ENCODE data around the gene TFAM. TPM values are rescaled to one million over a fixed set of nuclear protein-coding genes. Genes with fewer than 3 reads are reported as not detected.
"Not testable (repeated sequence)": the region's sequence is repeated elsewhere in the genome, so short reads cannot be mapped to it uniquely, and the experiment has no call there.

TFAM gene
- total RNA-seq, 1 donor from 2014 or later, result 39.4 TPM

- no peak overlapping the region for H3K4me3 Mint-ChIP-seq (ENCODE audit: unreplicated experiment)
- no peaks in the 10 kb centered on the region for H3K36me3 Mint-ChIP-seq (ENCODE audit: low read depth, unreplicated experiment)
- DNase-seq (ENCODE audit: low spot score), result no peak
- H3K27me3 Mint-ChIP-seq (ENCODE audit: unreplicated experiment), result no peaks in the 10 kb centered on the region
- H3K9me3 Mint-ChIP-seq (ENCODE audit: unreplicated experiment), result no peaks in the 10 kb centered on the region
- H3K27ac Mint-ChIP-seq (ENCODE audit: unreplicated experiment), result no peak overlapping the region
- H3K4me1 Mint-ChIP-seq (ENCODE audit: unreplicated experiment), result no peaks in the 10 kb centered on the region
- no peak for TF ChIP-seq CTCF (IDR thresholded peaks at IDR 0.05; ENCODE audit: unreplicated experiment)
Observed at GRCh38 chr10:58412502-58412961, 27.3 kb downstream of the TFAM start.

GRCh38 chr10:58414270-58415041 lies 29.2 kb downstream of the TFAM start:
- no peaks in the 10 kb centered on the region for H3K27me3 Mint-ChIP-seq (ENCODE audit: unreplicated experiment)
- H3K9me3 Mint-ChIP-seq (ENCODE audit: unreplicated experiment), result no peaks in the 10 kb centered on the region
- H3K27ac Mint-ChIP-seq (ENCODE audit: unreplicated experiment), result no peak overlapping the region
- H3K4me1 Mint-ChIP-seq (ENCODE audit: unreplicated experiment), result no peaks in the 10 kb centered on the region
- no peak for TF ChIP-seq CTCF (IDR thresholded peaks at IDR 0.05; ENCODE audit: unreplicated experiment)
- no peaks in the 10 kb centered on the region for H3K36me3 Mint-ChIP-seq (ENCODE audit: low read depth, unreplicated experiment)
- H3K4me3 Mint-ChIP-seq (ENCODE audit: unreplicated experiment), result no peak overlapping the region
- no peak for DNase-seq (ENCODE audit: low spot score)

- no peak for DNase-seq (ENCODE audit: low spot score)
- Mint-ChIP-seq H3K4me3 (ENCODE audit: unreplicated experiment) (no peak overlapping the region), H3K36me3 (ENCODE audit: low read depth, unreplicated experiment) (no peaks in the 10 kb centered on the region), H3K9me3 (ENCODE audit: unreplicated experiment) (no peaks in the 10 kb centered on the region), H3K4me1 (ENCODE audit: unreplicated experiment) (no peaks in the 10 kb centered on the region), H3K27ac (ENCODE audit: unreplicated experiment) (no peak overlapping the region), H3K27me3 (ENCODE audit: unreplicated experiment) (no peaks in the 10 kb centered on the region)
- TF ChIP-seq CTCF (IDR thresholded peaks at IDR 0.05; ENCODE audit: unreplicated experiment), result no peak
Observed at GRCh38 chr10:58415757-58416156, 30.5 kb downstream of the TFAM start.

- H3K36me3 Mint-ChIP-seq (ENCODE audit: low read depth, unreplicated experiment); H3K27me3 Mint-ChIP-seq (ENCODE audit: unreplicated experiment); DNase-seq (ENCODE audit: low spot score); H3K4me1 Mint-ChIP-seq (ENCODE audit: unreplicated experiment); H3K27ac Mint-ChIP-seq (ENCODE audit: unreplicated experiment); H3K4me3 Mint-ChIP-seq (ENCODE audit: unreplicated experiment); H3K9me3 Mint-ChIP-seq (ENCODE audit: unreplicated experiment): not testable (repeated sequence)
Observed at GRCh38 chr10:58417902-58418301, 32.7 kb downstream of the TFAM start.

GRCh38 chr10:58424176-58424575 lies 39.0 kb downstream of the TFAM start:
- no peaks in the 10 kb centered on the region for H3K27me3 Mint-ChIP-seq (ENCODE audit: unreplicated experiment)
- H3K4me1 Mint-ChIP-seq (ENCODE audit: unreplicated experiment), result no peaks in the 10 kb centered on the region
- no peak for TF ChIP-seq CTCF (IDR thresholded peaks at IDR 0.05; ENCODE audit: unreplicated experiment)
- H3K36me3 Mint-ChIP-seq (ENCODE audit: low read depth, unreplicated experiment), result peaks cover 11% of the 10 kb centered on the region
- DNase-seq (ENCODE audit: low spot score), result no peak
- H3K4me3 Mint-ChIP-seq (ENCODE audit: unreplicated experiment), result no peak overlapping the region
- H3K9me3 Mint-ChIP-seq (ENCODE audit: unreplicated experiment), result no peaks in the 10 kb centered on the region
- H3K27ac Mint-ChIP-seq (ENCODE audit: unreplicated experiment), result no peak overlapping the region

- not testable (repeated sequence) for H3K27ac Mint-ChIP-seq (ENCODE audit: unreplicated experiment); DNase-seq (ENCODE audit: low spot score); H3K27me3 Mint-ChIP-seq (ENCODE audit: unreplicated experiment); H3K9me3 Mint-ChIP-seq (ENCODE audit: unreplicated experiment); H3K4me3 Mint-ChIP-seq (ENCODE audit: unreplicated experiment); H3K4me1 Mint-ChIP-seq (ENCODE audit: unreplicated experiment)
- H3K36me3 Mint-ChIP-seq (ENCODE audit: low read depth, unreplicated experiment), result peaks cover 11% of the 10 kb centered on the region
Observed at GRCh38 chr10:58428436-58428835, 43.2 kb downstream of the TFAM start.

All from endothelial cell (in vitro differentiated cells).